ENCODE results near the gene STIMATE.

DNA sequence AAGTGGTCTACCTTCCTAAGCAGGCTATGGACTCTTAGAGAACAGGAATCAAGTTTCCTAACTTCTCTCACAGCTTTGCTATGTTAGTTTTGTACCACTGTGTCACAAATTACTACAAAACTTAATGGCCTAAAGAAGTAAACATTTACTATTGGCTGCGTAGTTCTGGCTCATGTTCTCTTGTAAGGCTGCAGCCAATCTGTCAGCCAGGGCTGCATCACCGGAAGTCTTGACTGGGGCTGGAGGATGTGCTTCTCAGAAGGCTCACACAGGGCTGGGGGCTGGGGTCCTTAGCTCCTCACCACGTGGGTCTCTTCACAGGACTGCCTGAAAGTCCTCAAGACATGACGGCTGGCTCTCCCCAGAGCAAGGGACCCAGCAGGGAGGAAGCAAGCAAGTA, 15.5 kb downstream of the STIMATE start:
- TF ChIP-seq POLR2A (IDR thresholded peaks at IDR 0.05) (no peak), POLR2AphosphoS5 (IDR thresholded peaks at IDR 0.05) (no peak)
- TF ChIP-seq, protein P1, sequence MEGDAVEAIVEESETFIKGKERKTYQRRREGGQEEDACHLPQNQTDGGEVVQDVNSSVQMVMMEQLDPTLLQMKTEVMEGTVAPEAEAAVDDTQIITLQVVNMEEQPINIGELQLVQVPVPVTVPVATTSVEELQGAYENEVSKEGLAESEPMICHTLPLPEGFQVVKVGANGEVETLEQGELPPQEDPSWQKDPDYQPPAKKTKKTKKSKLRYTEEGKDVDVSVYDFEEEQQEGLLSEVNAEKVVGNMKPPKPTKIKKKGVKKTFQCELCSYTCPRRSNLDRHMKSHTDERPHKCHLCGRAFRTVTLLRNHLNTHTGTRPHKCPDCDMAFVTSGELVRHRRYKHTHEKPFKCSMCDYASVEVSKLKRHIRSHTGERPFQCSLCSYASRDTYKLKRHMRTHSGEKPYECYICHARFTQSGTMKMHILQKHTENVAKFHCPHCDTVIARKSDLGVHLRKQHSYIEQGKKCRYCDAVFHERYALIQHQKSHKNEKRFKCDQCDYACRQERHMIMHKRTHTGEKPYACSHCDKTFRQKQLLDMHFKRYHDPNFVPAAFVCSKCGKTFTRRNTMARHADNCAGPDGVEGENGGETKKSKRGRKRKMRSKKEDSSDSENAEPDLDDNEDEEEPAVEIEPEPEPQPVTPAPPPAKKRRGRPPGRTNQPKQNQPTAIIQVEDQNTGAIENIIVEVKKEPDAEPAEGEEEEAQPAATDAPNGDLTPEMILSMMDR (IDR thresholded peaks at IDR 0.05): no peak
